NCI-H2107 treated with DMSO at 0.1 percent for 48 hours (cell line): ENCODE measurements around the gene MFSD11.
"Not testable (repeated sequence)": the region's sequence is repeated elsewhere in the genome, so short reads cannot be mapped to it uniquely, and the experiment has no call there.

Experiments
- DNase-seq: peaks from one replicate; lab custom pipeline; 2025; ENCODE audit not compliant: unreplicated experiment; lab: John Stamatoyannopoulos, UW

The MFSD11 gene

GRCh38 chr17:76796081-76796480 is 58.2 kb downstream of the MFSD11 start:
- DNase-seq: no peak

GRCh38 chr17:76797241-76797840 is 59.4 kb downstream of the MFSD11 start:
- DNase-seq: no peak

DNA sequence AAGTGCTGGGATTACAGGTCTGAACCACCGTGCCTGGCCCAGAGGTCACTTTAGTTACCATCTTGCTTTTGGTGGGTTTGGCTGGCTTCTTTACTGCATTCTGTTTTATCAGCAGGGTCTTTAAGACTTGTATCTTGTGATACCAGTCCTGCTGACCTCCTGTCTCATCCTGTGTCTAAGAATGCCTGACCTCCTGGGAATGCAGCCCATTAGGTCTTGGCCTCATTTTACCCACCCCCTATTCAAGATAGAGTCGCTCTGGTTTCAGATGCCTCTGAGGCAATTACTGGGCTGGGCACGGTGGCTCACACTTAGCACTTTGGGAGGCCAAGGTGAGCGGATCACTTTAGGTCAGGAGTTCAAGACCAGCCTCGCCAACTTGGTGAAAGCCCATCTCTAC is 63.8 kb downstream of the MFSD11 start:
- no peak for DNase-seq

DNA sequence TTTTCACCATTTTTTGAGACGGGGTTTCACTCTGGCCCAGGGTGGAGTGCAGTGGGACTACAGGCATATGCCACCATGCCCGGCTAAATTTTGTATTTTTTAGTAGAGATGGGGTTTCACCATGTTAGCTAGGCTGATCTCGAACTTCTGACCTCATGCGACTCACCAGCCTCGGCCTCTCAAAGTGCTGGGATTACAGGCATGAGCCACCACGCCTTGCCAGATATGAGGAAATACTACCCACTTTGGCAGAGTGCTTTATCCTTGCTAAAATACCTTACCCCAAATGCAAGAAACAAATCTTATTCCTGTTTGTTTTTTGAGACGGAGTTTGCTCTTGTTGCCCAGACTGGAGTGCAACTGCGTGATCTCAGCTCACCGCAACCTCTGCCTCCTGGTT is 67.4 kb downstream of the MFSD11 start:
- DNase-seq: no peak

DNA sequence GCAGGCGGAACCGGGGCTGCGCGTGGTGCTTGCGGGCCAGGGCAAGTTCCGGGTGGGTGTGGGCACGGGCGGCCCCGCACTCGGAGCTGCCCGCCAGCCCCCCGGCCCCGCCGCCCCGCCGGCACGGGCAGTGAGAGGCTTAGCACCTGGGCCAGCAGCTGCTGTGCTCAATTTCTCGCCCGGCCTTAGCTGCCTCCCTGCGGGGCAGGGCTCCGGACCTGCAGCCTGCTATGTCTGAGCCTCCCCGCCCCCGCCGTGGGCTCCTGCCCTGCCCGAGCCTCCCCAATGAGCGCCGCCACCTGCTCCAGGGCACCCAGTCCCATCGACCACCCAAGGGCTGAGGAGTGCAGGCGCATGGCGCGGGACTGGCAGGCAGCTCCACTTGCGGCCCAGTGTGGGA is 68.2 kb downstream of the MFSD11 start:
- not testable (repeated sequence) for DNase-seq

- DNase-seq: not testable (repeated sequence)
Measured at GRCh38 chr17:76806767-76807166, 68.8 kb downstream of the MFSD11 start.

- no peak for DNase-seq
Measured at GRCh38 chr17:76808326-76808725, 70.4 kb downstream of the MFSD11 start.

DNA sequence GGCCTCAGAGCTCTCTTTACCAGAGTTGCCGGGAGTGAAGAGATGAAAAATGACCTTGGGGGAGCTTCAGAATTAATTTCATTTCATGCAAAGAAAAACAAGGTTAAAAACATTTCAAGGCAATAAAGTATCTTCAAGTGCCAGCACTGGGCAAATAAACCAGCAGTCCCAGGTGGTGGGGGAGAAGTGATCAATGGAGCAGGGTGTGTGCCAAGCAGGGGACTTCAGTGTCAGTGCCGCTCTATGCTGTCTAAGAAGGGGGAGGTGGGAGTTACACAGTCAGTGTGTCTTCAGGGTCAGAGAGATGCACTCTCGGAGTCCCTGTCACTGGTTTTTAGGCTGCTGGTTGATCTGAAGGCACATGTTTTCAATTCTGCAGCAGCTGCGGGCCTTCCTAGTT is 73.0 kb downstream of the MFSD11 start:
- peak; percentile 14 for DNase-seq

DNA sequence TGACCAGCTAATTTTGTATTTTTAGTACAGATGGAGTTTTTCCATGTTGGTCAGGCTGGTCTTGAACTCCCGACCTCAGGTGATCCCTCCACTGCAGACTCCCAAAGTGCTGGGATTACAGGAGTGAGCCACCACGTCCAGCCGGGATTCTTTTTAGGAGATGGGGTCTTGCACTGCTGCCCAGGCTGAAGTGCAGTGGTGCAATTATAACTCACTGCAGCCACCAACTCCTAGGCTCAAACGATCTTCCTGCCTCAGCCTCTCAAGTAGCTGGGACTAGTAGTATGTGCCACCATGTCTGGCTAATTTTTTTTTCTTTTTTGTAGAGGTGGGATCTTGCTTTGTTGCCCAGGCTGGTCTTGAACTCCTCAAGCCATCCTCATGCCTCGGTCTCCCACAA is 73.9 kb downstream of the MFSD11 start:
- DNase-seq: no peak

DNA sequence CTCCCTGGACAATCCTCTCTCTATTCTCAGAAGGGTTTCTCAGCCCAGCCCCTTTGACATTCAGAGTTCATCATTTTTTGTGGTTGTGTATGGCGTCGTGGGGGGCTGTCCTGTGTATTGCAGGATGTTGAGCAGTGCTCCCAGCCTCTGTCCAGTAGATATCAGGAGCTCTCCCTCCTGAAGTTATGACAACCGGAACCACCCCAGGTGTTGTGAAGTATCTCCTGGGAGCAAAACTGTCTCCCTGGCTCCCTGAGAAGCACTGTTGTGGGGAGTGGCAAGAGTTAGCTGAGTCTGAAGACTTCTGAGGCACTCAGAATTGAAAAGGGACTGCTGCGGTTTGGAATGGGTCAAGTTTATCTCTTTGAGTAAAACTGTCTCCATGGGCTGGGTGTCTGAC is 74.3 kb downstream of the MFSD11 start:
- no peak for DNase-seq

GRCh38 chr17:76812968-76813367 is 75.0 kb downstream of the MFSD11 start:
- DNase-seq: no peak

- not testable (repeated sequence) for DNase-seq
Measured at GRCh38 chr17:76815907-76816589, 78.1 kb downstream of the MFSD11 start.

GRCh38 chr17:76816590-76817135 is 78.7 kb downstream of the MFSD11 start:
- DNase-seq: peak; percentile 33

- DNase-seq: peak; percentile 81
Measured at GRCh38 chr17:76820039-76820438, 82.1 kb downstream of the MFSD11 start.

GRCh38 chr17:76820561-76820960 is 82.6 kb downstream of the MFSD11 start:
- DNase-seq: peak; percentile 68

DNA sequence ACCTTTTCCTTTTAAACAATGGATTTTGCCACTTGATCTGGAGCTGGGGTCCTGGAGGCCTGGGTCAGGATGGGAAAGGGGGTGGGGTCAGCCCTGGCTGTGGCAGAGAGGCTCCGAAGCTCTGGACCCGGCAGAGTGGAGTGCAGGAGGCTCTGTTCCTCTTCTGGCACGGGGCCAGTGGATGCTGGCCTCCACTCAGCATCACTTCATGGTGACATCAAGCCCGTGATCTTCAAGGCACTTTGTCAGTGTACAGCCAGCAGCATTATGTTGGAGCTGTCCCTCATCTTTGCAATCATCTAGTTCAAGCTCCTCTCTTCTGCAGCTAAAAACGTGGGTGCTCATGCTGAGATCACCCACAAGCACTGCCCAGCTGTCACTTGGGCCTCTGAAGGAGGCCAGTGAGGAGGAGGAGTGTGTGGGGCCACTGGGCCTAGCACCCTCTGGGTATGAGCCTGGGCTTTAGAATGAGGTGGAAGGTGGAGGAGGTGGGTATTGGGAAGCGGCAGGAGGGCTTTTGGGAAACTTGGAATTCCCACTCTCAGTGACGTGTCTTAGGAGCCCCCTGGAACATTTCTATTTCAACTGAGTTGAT is 84.4 kb downstream of the MFSD11 start:
- DNase-seq: no peak

DNA sequence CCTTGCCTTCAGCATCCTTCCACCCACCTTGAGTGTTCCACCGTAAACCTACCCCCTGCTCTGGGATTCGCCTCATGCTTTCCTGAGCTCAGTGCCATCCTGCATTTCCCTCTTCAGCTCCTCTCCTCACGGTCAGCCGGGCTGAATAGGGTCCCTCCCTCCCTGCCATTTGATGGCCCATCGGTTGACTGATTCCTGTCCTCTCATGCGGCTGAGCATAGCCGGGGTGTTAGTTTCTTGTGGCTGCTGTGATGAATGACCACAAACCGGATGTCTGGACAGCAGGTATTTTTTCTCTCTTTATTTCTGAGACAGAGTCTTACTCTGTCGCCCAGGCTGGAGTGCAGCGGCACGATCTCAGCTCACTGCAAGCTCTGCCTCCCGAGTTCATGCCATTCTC is 86.2 kb downstream of the MFSD11 start:
- DNase-seq: no peak

DNA sequence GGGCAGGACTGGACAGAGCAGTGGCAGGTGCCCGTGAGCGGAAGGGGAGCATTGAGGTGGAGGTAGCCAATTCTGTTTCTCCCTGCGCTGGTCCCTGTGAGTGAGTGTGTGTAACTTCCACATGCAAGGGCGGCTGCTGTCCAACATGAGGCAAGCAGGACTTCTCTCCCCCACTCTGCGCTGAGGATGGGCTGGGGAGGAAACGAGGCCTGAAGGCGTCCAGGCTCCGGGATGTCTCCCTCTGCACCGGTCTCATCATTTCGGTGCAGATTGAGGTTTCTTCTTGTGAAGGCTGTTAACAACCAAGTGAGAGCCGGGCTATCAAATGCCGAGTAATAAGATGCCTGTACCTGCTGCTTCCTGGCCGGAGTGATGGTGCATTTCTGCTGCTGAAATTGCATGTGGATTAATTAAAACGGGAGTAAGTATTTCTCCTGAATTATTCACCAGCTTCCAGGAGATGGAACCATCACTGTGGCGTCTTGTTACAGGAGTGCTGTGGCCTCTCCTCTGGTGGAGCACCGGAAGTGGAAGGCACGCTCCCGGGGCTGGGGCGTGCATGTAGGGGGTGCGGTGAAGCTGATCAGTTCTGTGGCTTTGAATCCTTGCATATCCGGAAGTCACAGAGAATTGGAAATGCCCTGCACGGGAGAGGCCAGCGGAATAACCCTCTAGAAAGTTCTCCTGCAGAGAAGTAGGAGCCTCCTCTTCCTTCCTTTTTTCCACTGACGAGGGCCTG is 88.6 kb downstream of the MFSD11 start:
- no peak for DNase-seq

- no peak for DNase-seq
Measured at GRCh38 chr17:76827736-76828135, 89.8 kb downstream of the MFSD11 start.
